Activated B cell treated with CpG ODN at 0.5 μM for 24 hours (primary cell): ENCODE measurements around the gene PLPP7. TPM values are rescaled to one million over a fixed set of nuclear protein-coding genes. Genes with fewer than 3 reads are reported as not detected.

Experiments used
- ATAC-seq: fragments of 200-7000 bp; cut with Tn5 transposase; one replicate; pipeline ENCODE4 v1.10.0; 2021; ENCODE audit warnings: low read depth, mild to moderate bottlenecking, moderate library complexity
- CTCF ChIA-PET: fragments of 350-600 bp; sonication (Branson Sonifier 250); formaldehyde crosslinking; loops from one replicate; lab custom pipeline; 2021; ENCODE audit warnings: antibody characterized with exemption; lab: Charles Lee
- POLR2A ChIA-PET: fragments of 350-600 bp; sonication (Branson Sonifier 250); formaldehyde crosslinking; loops from one replicate; lab custom pipeline; 2021; ENCODE audit warnings: antibody characterized with exemption; lab: Charles Lee
- DNase-seq: peaks from one replicate; pipeline ENCODE4 v3.0.0; 2022
- H3K27ac Mint-ChIP-seq: one replicate; pipeline ENCODE4 v1.8.0; 2020; ENCODE audit warnings: mixed read lengths
- H3K27me3 Mint-ChIP-seq: one replicate; pipeline ENCODE4 v1.8.0; 2021; ENCODE audit warnings: mixed read lengths
- H3K36me3 Mint-ChIP-seq: one replicate; pipeline ENCODE4 v1.8.0; 2021; ENCODE audit warnings: low read depth, mixed read lengths
- H3K4me1 Mint-ChIP-seq: one replicate; pipeline ENCODE4 v1.8.0; 2021; ENCODE audit warnings: mixed read lengths
- H3K4me3 Mint-ChIP-seq: one replicate; pipeline ENCODE4 v1.8.0; 2020; ENCODE audit warnings: mild to moderate bottlenecking, mixed read lengths
- H3K9me3 Mint-ChIP-seq: one replicate; pipeline ENCODE4 v1.8.0; 2020; ENCODE audit warnings: mixed read lengths
- CTCF ChIP-seq: fragments of 200-600 bp; IDR thresholded peaks from one replicate; pipeline ENCODE4 v1.8.0; 2022; ENCODE audit warnings: antibody characterized with exemption, mild to moderate bottlenecking
- intact Hi-C: fragments of 100-400 bp; cut with micrococcal nuclease; formaldehyde crosslinking; loops from one replicate; pipeline ENCODE4 v1.15.1; 2024
- total RNA-seq: library from RNA; stranded (reverse); gene quantifications from 2 replicates; pipeline ENCODE4 v1.2.3, GENCODE V29; 2022

Gene PLPP7
- total RNA-seq, 1 donor from 2014 or later = 0.53 TPM

- intact Hi-C loops = no loop called here
- no peak for TF ChIP-seq CTCF
- Mint-ChIP-seq H3K27me3 (no peaks in the 10 kb centered on the region), H3K4me1 (peaks cover 2% of the 10 kb centered on the region), H3K27ac (no peak overlapping the region), H3K36me3 (no peaks in the 10 kb centered on the region), H3K9me3 (no peaks in the 10 kb centered on the region), H3K4me3 (no peak overlapping the region)
- no peak for ATAC-seq
- CTCF ChIA-PET = interaction anchor here (1.2 kb wide), 1 partner anchor 48 kb away, joined by 3 read pairs; no protein-coding TSS in a partner anchor
- POLR2A ChIA-PET = interaction anchor here (1.7 to 1.9 kb wide), 2 partner anchors 10 to 12 kb away, joined by 4 to 6 read pairs; partner anchors contain the start of gene FAM78A
- no peak for DNase-seq
Measured at GRCh38 chr9:131288217-131288616, 1.3 kb upstream of the PLPP7 start.

- Mint-ChIP-seq H3K36me3 (no peaks in the 10 kb centered on the region), H3K4me1 (peaks cover 2% of the 10 kb centered on the region), H3K9me3 (no peaks in the 10 kb centered on the region), H3K27ac (no peak overlapping the region), H3K4me3 (no peak overlapping the region), H3K27me3 (no peaks in the 10 kb centered on the region)
- no peak for DNase-seq
- ChIA-PET POLR2A (interaction anchor here (0.7 to 1.9 kb wide), 5 partner anchors 12 to 38 kb away, joined by 3 to 6 read pairs (median 4); partner anchors contain the start of gene FAM78A), CTCF (interaction anchor here (1.7 kb wide), 1 partner anchor 46 kb away, joined by 8 read pairs; no protein-coding TSS in a partner anchor)
- no peak for TF ChIP-seq CTCF
- ATAC-seq = peak; percentile 14
- intact Hi-C loops = no loop called here
Measured at GRCh38 chr9:131290036-131290766, 678 bp downstream of the PLPP7 start.

GRCh38 chr9:131290767-131291370 is 1.3 kb downstream of the PLPP7 start:
- no peaks in the 10 kb centered on the region for H3K9me3 Mint-ChIP-seq
- ChIA-PET POLR2A (interaction anchor here (1.1 kb wide), 1 partner anchor 35 kb away, joined by 3 read pairs; no protein-coding TSS in a partner anchor), CTCF (no interaction called here)
- H3K36me3 Mint-ChIP-seq = no peaks in the 10 kb centered on the region
- TF ChIP-seq CTCF = no peak
- intact Hi-C loops = no loop called here
- H3K27ac Mint-ChIP-seq = no peak overlapping the region
- peaks cover 3% of the 10 kb centered on the region for H3K27me3 Mint-ChIP-seq
- H3K4me3 Mint-ChIP-seq = no peak overlapping the region
- ATAC-seq (no peak), DNase-seq (no peak)
- H3K4me1 Mint-ChIP-seq = peaks cover 2% of the 10 kb centered on the region

- no peak overlapping the region for H3K27ac Mint-ChIP-seq
- no peaks in the 10 kb centered on the region for H3K9me3 Mint-ChIP-seq
- ATAC-seq = no peak
- DNase-seq = no peak
- POLR2A ChIA-PET = no interaction called here
- no peak for TF ChIP-seq CTCF
- H3K4me3 Mint-ChIP-seq = no peak overlapping the region
- peaks cover 2% of the 10 kb centered on the region for H3K4me1 Mint-ChIP-seq
- peaks cover 3% of the 10 kb centered on the region for H3K27me3 Mint-ChIP-seq
- intact Hi-C loops = no loop called here
- H3K36me3 Mint-ChIP-seq = no peaks in the 10 kb centered on the region
- CTCF ChIA-PET = no interaction called here
Measured at GRCh38 chr9:131291795-131292315, 2.3 kb downstream of the PLPP7 start.

GRCh38 chr9:131292937-131293336 is 3.4 kb downstream of the PLPP7 start:
- intact Hi-C loops = no loop called here
- TF ChIP-seq CTCF = no peak
- no peak overlapping the region for H3K4me3 Mint-ChIP-seq
- no peaks in the 10 kb centered on the region for H3K9me3 Mint-ChIP-seq
- no peak overlapping the region for H3K27ac Mint-ChIP-seq
- peaks cover 2% of the 10 kb centered on the region for H3K4me1 Mint-ChIP-seq
- ChIA-PET POLR2A (interaction anchor here (0.6 kb wide), 1 partner anchor 111 kb away, joined by 5 read pairs; no protein-coding TSS in a partner anchor), CTCF (no interaction called here)
- no peaks in the 10 kb centered on the region for H3K36me3 Mint-ChIP-seq
- DNase-seq (no peak), ATAC-seq (no peak)
- H3K27me3 Mint-ChIP-seq = peaks cover 3% of the 10 kb centered on the region
